Neural progenitor cell (in vitro differentiated cells): ENCODE measurements around the gene MUC21.

Experiments
- CTCF ChIP-seq: fragments of 200-600 bp; sonication (generic); IDR thresholded peaks from 2 replicates; pipeline ENCODE4 v1.5.1; 2017; ENCODE audit warnings: antibody characterized with exemption, mild to moderate bottlenecking
- EZH2 ChIP-seq: fragments of 200-600 bp; sonication (generic); IDR thresholded peaks from 2 replicates; pipeline ENCODE4 v1.6.1; 2017; ENCODE audit warnings: antibody characterized with exemption, mild to moderate bottlenecking, moderate library complexity
- EZH2phosphoT487 ChIP-seq: fragments of 200-600 bp; sonication (generic); IDR thresholded peaks from 2 replicates; pipeline ENCODE4 v1.6.1; 2017; ENCODE audit warnings: antibody characterized with exemption

DNA sequence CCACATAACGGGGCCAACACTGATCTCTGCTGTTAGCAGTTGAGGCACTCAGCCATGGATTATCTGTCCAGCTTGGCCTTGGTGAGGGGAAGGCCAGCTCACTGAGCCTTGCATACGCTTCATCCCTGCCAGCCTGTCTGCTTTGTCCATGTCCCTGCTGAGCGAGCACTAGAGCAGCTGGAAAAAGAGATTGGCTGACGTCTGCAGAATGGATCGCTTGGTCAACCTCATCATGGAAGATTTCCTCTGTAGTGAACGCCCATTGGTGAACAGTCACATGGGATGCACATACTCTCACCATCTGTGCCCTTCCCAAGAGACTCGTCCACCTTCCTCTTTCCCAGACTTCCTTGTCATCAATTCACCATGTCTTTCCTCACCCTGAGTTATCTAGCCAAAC lies 53.7 kb downstream of the MUC21 start:
- TF ChIP-seq CTCF (no peak), EZH2phosphoT487 (no peak), EZH2 (no peak)
